Epithelial cell of esophagus (primary cell): ENCODE results near the gene THBS1.

Source experiments
- DNase-seq: peaks from one replicate; pipeline ENCODE4 v3.0.0; 2010; ENCODE audit warnings: low read depth
- H3K4me3 ChIP-seq: 2 replicates; pipeline ENCODE4 v1.5.1; 2011; ENCODE audit warnings: mild to moderate bottlenecking, low read length, control low read depth
- CTCF ChIP-seq: IDR thresholded peaks from 2 replicates; pipeline ENCODE4 v1.5.1; 2011; ENCODE audit warnings: low read depth, mild to moderate bottlenecking, low read length, control low read depth, inconsistent platforms; ENCODE audit not compliant: insufficient read depth; ENCODE audit errors: missing control alignments

The THBS1 gene

GRCh38 chr15:39553947-39554693 is 26.8 kb upstream of the THBS1 start:
- DNase-seq = no peak
- no peak overlapping the region for H3K4me3 ChIP-seq
- TF ChIP-seq CTCF = no peak

- H3K4me3 ChIP-seq = no peak overlapping the region
- no peak for DNase-seq
- TF ChIP-seq CTCF = no peak
Observed at GRCh38 chr15:39554746-39555387, 26.0 kb upstream of the THBS1 start.

GRCh38 chr15:39555885-39556284 is 25.0 kb upstream of the THBS1 start:
- H3K4me3 ChIP-seq = no peak overlapping the region
- TF ChIP-seq CTCF = no peak
- DNase-seq = peak; percentile 36

- no peak for TF ChIP-seq CTCF
Observed at GRCh38 chr15:39556461-39556860, 24.4 kb upstream of the THBS1 start.

GRCh38 chr15:39558421-39558820 is 22.5 kb upstream of the THBS1 start:
- no peak overlapping the region for H3K4me3 ChIP-seq
- DNase-seq = no peak
- TF ChIP-seq CTCF = no peak

More at GRCh38 chr15:39556461-39556860, 24.4 kb upstream of the THBS1 start:
- DNase-seq = peak; percentile 82
- no peak overlapping the region for H3K4me3 ChIP-seq

GRCh38 chr15:39564972-39565665 is 15.8 kb upstream of the THBS1 start:
- no peak for DNase-seq
- no peak for TF ChIP-seq CTCF
- H3K4me3 ChIP-seq = no peak overlapping the region

- TF ChIP-seq CTCF = no peak
- no peak overlapping the region for H3K4me3 ChIP-seq
- no peak for DNase-seq
Observed at GRCh38 chr15:39565851-39566250, 15.0 kb upstream of the THBS1 start.
